Neural progenitor cell (in vitro differentiated cells): ENCODE measurements around the gene TNS3.

ENCODE experiments used
- CTCF ChIP-seq: fragments of 200-600 bp; sonication (generic); IDR thresholded peaks from 2 replicates; pipeline ENCODE4 v1.5.1; 2017; ENCODE audit warnings: antibody characterized with exemption, mild to moderate bottlenecking
- EZH2 ChIP-seq: fragments of 200-600 bp; sonication (generic); IDR thresholded peaks from 2 replicates; pipeline ENCODE4 v1.6.1; 2017; ENCODE audit warnings: antibody characterized with exemption, mild to moderate bottlenecking, moderate library complexity

- TF ChIP-seq CTCF (no peak), EZH2 (no peak)
Observed at GRCh38 chr7:47546171-47546570, 35.7 kb downstream of the TNS3 start.
